Sigmoid colon (tissue), 7 donors: ENCODE data around the gene HIVEP3. TPM values are rescaled to one million over a fixed set of nuclear protein-coding genes. Genes with fewer than 3 reads are reported as not detected.

ENCODE experiments used
- DNase-seq: peaks from one replicate; pipeline ENCODE4 v3.0.0-alpha.2; 2019
- H3K27ac ChIP-seq, 4 donors: fragments of 200-600 bp; sonication (generic); one replicate each; pipeline ENCODE4 v1.5.1; 2016 to 2019; ENCODE audit warnings: mild to moderate bottlenecking in 1 of 4
- H3K27me3 ChIP-seq, 3 donors: fragments of 200-600 bp; sonication (generic); one replicate each; pipeline ENCODE4 v1.5.1; 2019; ENCODE audit warnings: mild to moderate bottlenecking in 1 of 3
- H3K36me3 ChIP-seq, 4 donors: fragments of 200-600 bp; sonication (generic); one replicate each; pipeline ENCODE4 v1.5.1; 2016 to 2019
- H3K4me1 ChIP-seq, 4 donors: fragments of 200-600 bp; sonication (generic); one replicate each; pipeline ENCODE4 v1.5.1; 2017 to 2019
- H3K4me3 ChIP-seq, 4 donors: fragments of 200-600 bp; sonication (generic); one replicate each; pipeline ENCODE4 v1.5.1; 2017 to 2019; ENCODE audit warnings: mild to moderate bottlenecking in 2 of 4, moderate library complexity in 1 of 4
- H3K9me3 ChIP-seq, 4 donors: fragments of 200-600 bp in 3 of 4; sonication (generic) in 3 of 4; one replicate each; pipeline versions ENCODE4 v1.5.1 to v1.6.1; 2013 to 2019
- EP300 ChIP-seq, 4 donors: sonication (generic); formaldehyde crosslinking; IDR thresholded peaks; one replicate each; pipeline ENCODE4 v1.6.1; 2017; ENCODE audit warnings: antibody characterized with exemption in 4 of 4
- POLR2A ChIP-seq, 2 donors: fragments of 450-650 bp; IDR thresholded peaks; one replicate each; pipeline ENCODE4 v1.6.1; 2016; ENCODE audit warnings: antibody characterized with exemption in 2 of 2, mild to moderate bottlenecking in 2 of 2, moderate library complexity in 2 of 2
- POLR2AphosphoS5 ChIP-seq, 4 donors: sonication (generic); formaldehyde crosslinking; IDR thresholded peaks; one replicate each; pipeline ENCODE4 v1.6.1; 2017; ENCODE audit warnings: antibody characterized with exemption in 4 of 4
- WGBS, 2 donors: extraction: QIAGEN DNeasy Blood & Tissue Kit; methylation state at CpG; one replicate each; pipeline ENCODE4 v1.1.7; 2013; 5-methylcytosine and 5-hydroxymethylcytosine counted together
- intact Hi-C: fragments of 100-400 bp; cut with DNase I; formaldehyde crosslinking; loops from one replicate; pipeline ENCODE4 v1.15.1; 2023
- polyA plus RNA-seq, 3 donors: library from polyadenylated mRNA; stranded (reverse); fragments of 200-250 nt; gene quantifications; one replicate each; pipeline ENCODE4 v1.2.3, GENCODE V29; 2013
- total RNA-seq, 4 donors: library from RNA; depleted of rRNA; stranded (reverse); fragments of >200 nt; gene quantifications; one replicate each; pipeline ENCODE4 v1.1.0, GENCODE V29; 2016
- TF ChIP-seq, protein P1 (sequence below), 4 experiments: fragments of 450-650 bp in 3 of 4; fragments of 200-600 bp in 1 of 4; IDR thresholded peaks; one replicate each; pipeline ENCODE4 v1.5.1; 2016 to 2019; ENCODE audit warnings: antibody characterized with exemption in 4 of 4, mild to moderate bottlenecking in 3 of 4, moderate library complexity in 2 of 4
- donor health status: healthy with polysubstance abuse.
- donor health status: Bipolar disorder and iron deficiency.
- donor health status: healthy.

Gene HIVEP3
- total and polyA plus RNA-seq, 7 donors: 1.4 to 7.8 (median 3.2) TPM

DNA sequence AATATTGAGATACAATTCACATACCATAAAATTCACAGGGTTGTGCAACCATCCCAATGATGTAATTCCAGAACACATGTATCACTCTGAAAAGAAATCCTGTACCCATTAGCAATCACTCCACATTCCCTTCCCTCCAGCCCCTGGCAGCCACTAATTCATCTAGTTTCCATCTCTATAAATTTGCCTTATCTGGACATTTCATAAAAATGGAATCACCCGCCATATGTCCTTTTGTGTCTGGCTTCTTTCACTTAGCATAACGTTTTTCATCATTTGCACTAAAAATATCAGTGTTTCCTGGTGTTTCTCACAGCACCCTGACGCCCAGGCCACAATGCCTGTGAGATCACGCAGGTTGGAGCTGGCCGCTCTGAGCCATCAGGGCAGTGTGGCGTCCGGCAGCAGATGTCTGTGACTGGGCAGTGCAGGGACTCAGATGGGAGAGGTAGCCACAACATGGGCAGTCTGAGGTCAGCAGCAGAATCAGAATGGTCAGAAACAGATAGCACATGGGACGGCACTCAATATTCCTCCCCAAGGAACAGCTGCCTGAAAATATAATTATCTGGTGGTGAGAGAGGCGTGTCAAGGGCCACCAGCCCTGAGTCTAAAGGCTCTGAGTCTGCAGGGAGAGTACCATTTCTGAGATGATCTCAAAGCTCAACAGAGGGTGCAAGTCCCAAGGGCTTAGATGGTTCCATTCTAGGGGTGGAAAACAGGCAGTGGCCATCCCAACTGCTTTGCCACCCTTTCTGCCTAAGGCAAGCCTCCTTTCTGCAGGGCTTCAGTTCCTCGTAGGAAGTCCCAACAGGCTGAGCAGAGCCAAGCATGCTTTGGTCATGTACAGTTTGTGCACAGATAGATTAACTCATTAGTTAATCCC lies 304.8 kb downstream of the HIVEP3 start:
- DNase-seq: peak; percentile 33
- Histone ChIP-seq H3K4me1 (no peaks in the 10 kb centered on the region), H3K27me3 (no peaks in the 10 kb centered on the region), H3K4me3 (no peak overlapping the region), H3K27ac (no peak overlapping the region), H3K36me3 (no peaks in the 10 kb centered on the region), H3K9me3 (no peaks in the 10 kb centered on the region)
- TF ChIP-seq, protein P1, sequence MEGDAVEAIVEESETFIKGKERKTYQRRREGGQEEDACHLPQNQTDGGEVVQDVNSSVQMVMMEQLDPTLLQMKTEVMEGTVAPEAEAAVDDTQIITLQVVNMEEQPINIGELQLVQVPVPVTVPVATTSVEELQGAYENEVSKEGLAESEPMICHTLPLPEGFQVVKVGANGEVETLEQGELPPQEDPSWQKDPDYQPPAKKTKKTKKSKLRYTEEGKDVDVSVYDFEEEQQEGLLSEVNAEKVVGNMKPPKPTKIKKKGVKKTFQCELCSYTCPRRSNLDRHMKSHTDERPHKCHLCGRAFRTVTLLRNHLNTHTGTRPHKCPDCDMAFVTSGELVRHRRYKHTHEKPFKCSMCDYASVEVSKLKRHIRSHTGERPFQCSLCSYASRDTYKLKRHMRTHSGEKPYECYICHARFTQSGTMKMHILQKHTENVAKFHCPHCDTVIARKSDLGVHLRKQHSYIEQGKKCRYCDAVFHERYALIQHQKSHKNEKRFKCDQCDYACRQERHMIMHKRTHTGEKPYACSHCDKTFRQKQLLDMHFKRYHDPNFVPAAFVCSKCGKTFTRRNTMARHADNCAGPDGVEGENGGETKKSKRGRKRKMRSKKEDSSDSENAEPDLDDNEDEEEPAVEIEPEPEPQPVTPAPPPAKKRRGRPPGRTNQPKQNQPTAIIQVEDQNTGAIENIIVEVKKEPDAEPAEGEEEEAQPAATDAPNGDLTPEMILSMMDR (IDR thresholded peaks at IDR 0.05): no peak
- TF ChIP-seq POLR2A (IDR thresholded peaks at IDR 0.05) (no peak), POLR2AphosphoS5 (IDR thresholded peaks at IDR 0.05) (no peak), EP300 (IDR thresholded peaks at IDR 0.05) (no peak)
- WGBS, 2 donors: 87 to 89% methylated on average over 10 of the region's 10 CpGs
- intact Hi-C loops: no loop called here

DNA sequence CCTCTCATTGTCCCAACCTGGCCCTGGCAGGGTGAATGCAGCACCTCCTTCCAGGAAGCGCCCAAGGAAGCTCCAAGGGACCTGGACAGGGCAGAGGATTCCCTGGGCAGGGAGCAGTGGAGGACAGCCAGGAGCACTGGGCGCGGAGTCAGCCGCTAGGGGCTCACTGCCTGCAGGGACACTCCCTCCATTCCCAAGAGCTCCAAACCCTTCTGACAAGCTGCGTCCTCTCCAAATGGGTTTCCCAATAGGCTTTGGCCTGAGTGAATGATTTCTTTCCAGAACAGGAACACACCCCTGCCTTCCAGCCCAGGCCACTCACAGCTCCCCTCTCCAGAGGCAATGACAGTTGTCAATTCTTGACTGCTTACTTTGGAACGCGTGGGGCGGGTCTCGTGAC lies 305.8 kb downstream of the HIVEP3 start:
- no peaks in the 10 kb centered on the region for H3K27me3 ChIP-seq
- H3K9me3 ChIP-seq: no peaks in the 10 kb centered on the region
- no peaks in the 10 kb centered on the region for H3K36me3 ChIP-seq
- no peak overlapping the region for H3K4me3 ChIP-seq
- DNase-seq: peak; percentile 60
- no peak for TF ChIP-seq POLR2AphosphoS5 (IDR thresholded peaks at IDR 0.05)
- TF ChIP-seq, protein P1 (IDR thresholded peaks at IDR 0.05): no peak
- H3K4me1 ChIP-seq: peaks cover 0 to 7% (median 0%) of the 10 kb centered on the region in 4 donors
- intact Hi-C loops: no loop called here
- no peak overlapping the region for H3K27ac ChIP-seq
- WGBS, 2 donors: 86% methylated on average over 9 of the region's 9 CpGs

DNA sequence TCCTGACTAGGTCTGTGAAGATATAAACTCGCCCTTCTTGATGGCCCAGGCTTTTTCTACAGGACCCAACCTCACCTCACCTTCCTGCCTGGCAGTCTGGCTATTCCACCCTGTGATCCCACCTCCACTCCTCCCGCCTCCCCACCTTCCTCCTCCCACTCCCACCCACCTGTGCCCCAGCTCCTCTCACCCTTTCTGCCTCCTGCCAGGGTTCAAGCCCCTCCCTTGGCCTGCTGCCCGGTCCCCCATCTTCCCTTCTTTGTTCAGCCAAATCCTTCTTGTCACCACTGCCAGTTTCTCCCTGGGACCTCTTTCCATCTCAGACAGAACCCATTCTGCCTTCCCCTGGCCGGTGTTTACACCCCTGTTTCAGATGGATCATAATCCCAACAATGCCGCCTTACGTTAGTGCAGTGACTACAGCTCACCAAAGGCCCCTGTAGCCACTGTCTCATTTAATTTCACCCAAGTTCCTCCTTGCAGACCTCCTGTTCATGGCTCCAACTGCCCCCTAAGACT lies 306.7 kb downstream of the HIVEP3 start:
- Histone ChIP-seq H3K27me3 (no peaks in the 10 kb centered on the region), H3K27ac (no peak overlapping the region), H3K4me1 (peaks cover 0 to 7% (median 0%) of the 10 kb centered on the region in 4 donors), H3K4me3 (no peak overlapping the region), H3K36me3 (no peaks in the 10 kb centered on the region), H3K9me3 (no peaks in the 10 kb centered on the region)
- TF ChIP-seq, protein P1 (IDR thresholded peaks at IDR 0.05): no peak
- TF ChIP-seq POLR2A (IDR thresholded peaks at IDR 0.05) (no peak), POLR2AphosphoS5 (IDR thresholded peaks at IDR 0.05) (no peak), EP300 (IDR thresholded peaks at IDR 0.05) (no peak)
- peak; percentile 54 for DNase-seq
- intact Hi-C loops: no loop called here
- WGBS, 2 donors: 92 to 94% methylated on average over 6 of the region's 6 CpGs

DNA sequence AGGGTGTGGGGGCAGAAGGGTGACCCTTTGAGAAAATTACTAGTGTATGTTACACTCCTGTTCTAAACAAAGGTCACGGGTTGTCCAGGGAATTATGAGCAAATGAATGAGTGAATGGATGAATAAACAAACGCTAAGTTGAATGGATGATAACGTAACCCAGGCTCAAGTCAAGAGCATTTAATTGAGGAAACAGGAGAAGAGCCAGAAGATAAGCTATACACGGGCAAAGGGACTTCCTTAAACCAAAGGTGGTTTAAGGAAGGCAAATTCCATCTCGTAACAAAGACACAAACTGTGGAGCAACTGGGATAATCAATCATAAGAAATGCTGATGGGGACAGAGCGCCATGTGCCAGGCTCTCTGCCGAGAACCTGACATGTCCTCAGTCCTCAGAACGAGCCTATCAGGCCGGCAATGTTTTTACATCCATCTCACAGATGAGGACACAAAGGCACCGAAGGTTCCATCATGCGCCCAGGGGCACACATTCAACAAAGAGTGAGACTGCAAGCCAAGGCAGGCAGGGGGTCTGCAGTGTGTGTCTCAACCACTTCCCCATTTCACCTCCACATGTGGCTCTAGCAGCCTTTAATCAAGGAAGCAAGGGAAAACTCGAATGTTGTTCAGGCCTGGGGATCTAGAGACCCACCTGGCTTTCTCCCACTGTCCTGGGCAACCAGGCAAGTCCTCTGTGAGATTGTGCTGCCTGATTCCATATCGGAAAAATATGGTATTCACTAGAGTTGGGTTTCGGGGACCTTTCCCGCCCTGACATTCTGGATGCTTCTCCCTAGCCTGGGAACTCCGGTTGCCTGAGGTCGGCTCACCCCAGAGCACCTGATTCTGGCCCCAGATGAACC lies 307.4 kb downstream of the HIVEP3 start:
- Histone ChIP-seq H3K4me1 (peaks cover 0 to 7% (median 0%) of the 10 kb centered on the region in 4 donors), H3K9me3 (no peaks in the 10 kb centered on the region), H3K36me3 (no peaks in the 10 kb centered on the region), H3K4me3 (no peak overlapping the region), H3K27me3 (no peaks in the 10 kb centered on the region), H3K27ac (no peak overlapping the region)
- TF ChIP-seq POLR2AphosphoS5 (IDR thresholded peaks at IDR 0.05) (no peak), EP300 (IDR thresholded peaks at IDR 0.05) (no peak), POLR2A (IDR thresholded peaks at IDR 0.05) (no peak)
- TF ChIP-seq, protein P1 (IDR thresholded peaks at IDR 0.05): no peak
- intact Hi-C loops: no loop called here
- 72 to 87% methylated on average over 17 of the region's 17 CpGs for WGBS, 2 donors
- peak; percentile 44 for DNase-seq
